ENCODE results near the gene KSR1. TPM values are rescaled to one million over a fixed set of nuclear protein-coding genes. Genes with fewer than 3 reads are reported as not detected.

Gene KSR1
- total and polyA plus RNA-seq, 10 of the 15 experiments (the other 5 are each of a cell fraction or from before 2014, with no cell fraction given) = 0.97 to 66.6 (median 22.9) TPM

DNA sequence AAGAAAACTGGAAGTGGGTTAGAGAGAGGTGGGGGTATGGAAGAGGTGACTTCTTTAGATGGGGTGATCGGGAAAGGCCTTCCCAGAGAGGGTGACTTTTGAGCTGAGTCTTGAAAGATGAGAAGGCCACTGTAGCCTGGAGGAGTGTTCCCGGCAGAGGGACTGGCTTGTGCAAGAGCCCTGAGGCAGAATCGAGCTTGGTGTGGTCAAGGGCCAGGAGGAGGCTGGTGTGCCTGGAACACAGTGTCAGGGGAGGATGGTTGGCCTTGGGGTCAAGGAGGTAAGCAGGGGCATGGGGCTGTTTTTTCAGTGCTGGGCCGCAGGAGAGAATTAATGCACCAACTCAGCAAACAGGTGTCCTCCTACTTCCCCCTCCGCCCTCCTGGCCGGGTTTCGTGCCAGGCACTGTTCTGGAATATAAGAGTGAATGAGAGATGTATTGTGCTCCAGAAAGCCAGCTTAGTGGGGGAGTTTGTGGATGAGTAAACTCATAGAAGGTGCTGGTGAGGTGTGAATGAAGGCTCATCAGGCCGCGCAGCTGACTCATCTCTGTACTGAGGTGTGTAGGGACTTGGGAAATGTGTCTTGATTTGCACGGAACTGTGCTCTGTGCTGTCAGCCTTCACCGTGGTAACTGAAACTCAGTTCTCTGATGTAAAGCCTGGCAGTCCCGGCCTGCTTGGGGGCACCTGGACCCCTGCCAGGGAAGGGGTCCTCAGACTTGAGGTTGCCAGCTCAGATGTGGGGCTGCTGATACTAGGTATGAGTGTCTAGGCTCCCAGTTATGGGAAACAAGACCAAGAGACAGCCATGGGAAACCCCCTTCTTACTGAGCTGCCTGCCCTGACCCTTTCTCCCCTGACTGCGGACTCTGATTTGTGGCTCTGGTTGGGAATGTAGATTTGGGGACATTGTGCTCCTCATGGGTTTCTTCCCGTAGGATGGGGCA, 15.3 kb downstream of the KSR1 start:
- POLR2A ChIA-PET = interaction anchor here (0.6 to 10.0 kb wide), 8 partner anchors 10 to 107 kb away, joined by 3 to 143 read pairs (median 8); partner anchors contain the start of gene KSR1
- ATAC-seq (peak; percentile 69), FAIRE-seq (peak; percentile 89), DNase-seq (ENCODE audit: low read depth, low spot score) (peak; percentile 97)
- H3K27ac ChIP-seq (ENCODE audit: control insufficient read depth, insufficient read depth) = peak overlapping the region; percentile 98
- peak overlapping the region; percentile 73 for H3K4me2 ChIP-seq (ENCODE audit: control insufficient read depth, insufficient read depth)
- no peaks in the 10 kb centered on the region for H3K9me3 ChIP-seq (replicated peaks; ENCODE audit: control insufficient read depth, insufficient read depth, low read length)
- in situ Hi-C loops (cut with MboI) = loop anchor here (5.0 to 25.0 kb wide), 2 partner anchors 71 to 1266 kb away; partner anchors contain the start of genes NEK8, TLCD1 and TRAF4
- RAD21 ChIA-PET (ENCODE audit: unreplicated experiment) = interaction anchor here (0.9 to 12.5 kb wide), 15 partner anchors 9 to 334 kb away, joined by 3 to 229 read pairs (median 10); partner anchors contain the start of gene KSR1
- CTCF ChIA-PET = interaction anchor here (0.8 to 7.3 kb wide), 9 partner anchors 10 to 129 kb away, joined by 3 to 69 read pairs (median 5); partner anchors contain the start of gene KSR1
- SMC1A ChIA-PET (ENCODE audit: uncharacterized antibody, unreplicated experiment) = interaction anchor here (0.8 to 13.6 kb wide), 14 partner anchors 11 to 253 kb away, joined by 3 to 228 read pairs (median 4); partner anchors contain the start of gene KSR1
- WGBS (ENCODE audit: insufficient coverage, insufficient replicate concordance, low lambda C conversion rate, missing lambda C conversion rate) = 2% methylated on average over 14 of the region's 14 CpGs
- peaks cover 86% of the 10 kb centered on the region for H3K4me1 ChIP-seq (ENCODE audit: control insufficient read depth, insufficient read depth, low read length)
- intact Hi-C loops (cut with micrococcal nuclease; ENCODE audit: unreplicated experiment) = loop anchor here (1.0 to 2.0 kb wide), 5 partner anchors 13 to 73 kb away; no protein-coding TSS in a partner anchor
- H3K4me3 ChIP-seq = no peak overlapping the region; the same call in 1 of the 2 replicates
- H3K9ac ChIP-seq (ENCODE audit: control insufficient read depth, insufficient read depth, low read length) = peak overlapping the region; percentile 61
- H3K27me3 ChIP-seq (replicated peaks in 1 of 2; ENCODE audit: control insufficient read depth in 2 of 2, insufficient read depth in 2 of 2, low read length in 1 of 2) = no peaks in the 10 kb centered on the region
- no peaks in the 10 kb centered on the region for H3K36me3 ChIP-seq (ENCODE audit: control insufficient read depth in 2 of 2, insufficient read depth in 2 of 2, low read length in 1 of 2)
- H2AFZ ChIP-seq (ENCODE audit: control insufficient read depth, low read depth, low read length) = no peak overlapping the region; the same call in 1 of the 2 replicates
- no peaks in the 10 kb centered on the region for H4K20me1 ChIP-seq (ENCODE audit: control insufficient read depth, insufficient read depth)
- H3K79me2 ChIP-seq (ENCODE audit: control insufficient read depth, insufficient read depth, low read length) = peaks cover 84% of the 10 kb centered on the region
- TSS peak; percentile 86 for BruUV-seq (replicated peaks)
- no peak for TF ChIP-seq BRCA1 (IDR thresholded peaks at IDR 0.05; ENCODE audit: low read depth, low read length)
- no peak for TF ChIP-seq RAD51 (IDR thresholded peaks at IDR 0.05)
- TF ChIP-seq, protein P1, sequence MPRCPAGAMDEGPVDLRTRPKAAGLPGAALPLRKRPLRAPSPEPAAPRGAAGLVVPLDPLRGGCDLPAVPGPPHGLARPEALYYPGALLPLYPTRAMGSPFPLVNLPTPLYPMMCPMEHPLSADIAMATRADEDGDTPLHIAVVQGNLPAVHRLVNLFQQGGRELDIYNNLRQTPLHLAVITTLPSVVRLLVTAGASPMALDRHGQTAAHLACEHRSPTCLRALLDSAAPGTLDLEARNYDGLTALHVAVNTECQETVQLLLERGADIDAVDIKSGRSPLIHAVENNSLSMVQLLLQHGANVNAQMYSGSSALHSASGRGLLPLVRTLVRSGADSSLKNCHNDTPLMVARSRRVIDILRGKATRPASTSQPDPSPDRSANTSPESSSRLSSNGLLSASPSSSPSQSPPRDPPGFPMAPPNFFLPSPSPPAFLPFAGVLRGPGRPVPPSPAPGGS (IDR thresholded peaks at IDR 0.05; ENCODE audit: borderline replicate concordance, insufficient read depth, low read depth, low read length, poor library complexity, severe bottlenecking) = peak; percentile 90
- TF ChIP-seq DPF2 (IDR thresholded peaks at IDR 0.05) = peak; percentile 100
- no peak for TF ChIP-seq FOXK2 (IDR thresholded peaks at IDR 0.05)
- no peak for TF ChIP-seq KLF5 (IDR thresholded peaks at IDR 0.05; ENCODE audit: partially characterized antibody)
- TF ChIP-seq ZNF274 (IDR thresholded peaks at IDR 0.05; ENCODE audit: insufficient read depth, insufficient read length) = no peak
- TF ChIP-seq YY1 (IDR thresholded peaks at IDR 0.05; ENCODE audit: low read depth, low read length) = peak; percentile 30; the same call in 1 of the 2 replicates
- peak; percentile 89 for TF ChIP-seq RELA (IDR thresholded peaks at IDR 0.05; ENCODE audit: borderline replicate concordance, partially characterized antibody)
- TF ChIP-seq ZSCAN29 (IDR thresholded peaks at IDR 0.05) = no peak
- TF ChIP-seq, protein P2, sequence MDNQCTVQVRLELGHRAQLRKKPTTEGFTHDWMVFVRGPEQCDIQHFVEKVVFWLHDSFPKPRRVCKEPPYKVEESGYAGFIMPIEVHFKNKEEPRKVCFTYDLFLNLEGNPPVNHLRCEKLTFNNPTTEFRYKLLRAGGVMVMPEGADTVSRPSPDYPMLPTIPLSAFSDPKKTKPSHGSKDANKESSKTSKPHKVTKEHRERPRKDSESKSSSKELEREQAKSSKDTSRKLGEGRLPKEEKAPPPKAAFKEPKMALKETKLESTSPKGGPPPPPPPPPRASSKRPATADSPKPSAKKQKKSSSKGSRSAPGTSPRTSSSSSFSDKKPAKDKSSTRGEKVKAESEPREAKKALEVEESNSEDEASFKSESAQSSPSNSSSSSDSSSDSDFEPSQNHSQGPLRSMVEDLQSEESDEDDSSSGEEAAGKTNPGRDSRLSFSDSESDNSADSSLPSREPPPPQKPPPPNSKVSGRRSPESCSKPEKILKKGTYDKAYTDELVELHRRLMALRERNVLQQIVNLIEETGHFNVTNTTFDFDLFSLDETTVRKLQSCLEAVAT (IDR thresholded peaks at IDR 0.05) = peak; percentile 75
- peak; percentile 94 for TF ChIP-seq NR2F1 (conservative IDR thresholded peaks at IDR 0.05)
- TF ChIP-seq MTA2 (IDR thresholded peaks at IDR 0.05; ENCODE audit: low read depth) = peak; percentile 98
- TF ChIP-seq, protein P3, sequence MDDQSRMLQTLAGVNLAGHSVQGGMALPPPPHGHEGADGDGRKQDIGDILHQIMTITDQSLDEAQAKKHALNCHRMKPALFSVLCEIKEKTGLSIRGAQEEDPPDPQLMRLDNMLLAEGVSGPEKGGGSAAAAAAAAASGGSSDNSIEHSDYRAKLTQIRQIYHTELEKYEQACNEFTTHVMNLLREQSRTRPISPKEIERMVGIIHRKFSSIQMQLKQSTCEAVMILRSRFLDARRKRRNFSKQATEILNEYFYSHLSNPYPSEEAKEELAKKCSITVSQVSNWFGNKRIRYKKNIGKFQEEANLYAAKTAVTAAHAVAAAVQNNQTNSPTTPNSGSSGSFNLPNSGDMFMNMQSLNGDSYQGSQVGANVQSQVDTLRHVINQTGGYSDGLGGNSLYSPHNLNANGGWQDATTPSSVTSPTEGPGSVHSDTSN (IDR thresholded peaks at IDR 0.05; ENCODE audit: insufficient replicate concordance, low read depth, low read length) = peak; percentile 78
- TF ChIP-seq, protein P4, sequence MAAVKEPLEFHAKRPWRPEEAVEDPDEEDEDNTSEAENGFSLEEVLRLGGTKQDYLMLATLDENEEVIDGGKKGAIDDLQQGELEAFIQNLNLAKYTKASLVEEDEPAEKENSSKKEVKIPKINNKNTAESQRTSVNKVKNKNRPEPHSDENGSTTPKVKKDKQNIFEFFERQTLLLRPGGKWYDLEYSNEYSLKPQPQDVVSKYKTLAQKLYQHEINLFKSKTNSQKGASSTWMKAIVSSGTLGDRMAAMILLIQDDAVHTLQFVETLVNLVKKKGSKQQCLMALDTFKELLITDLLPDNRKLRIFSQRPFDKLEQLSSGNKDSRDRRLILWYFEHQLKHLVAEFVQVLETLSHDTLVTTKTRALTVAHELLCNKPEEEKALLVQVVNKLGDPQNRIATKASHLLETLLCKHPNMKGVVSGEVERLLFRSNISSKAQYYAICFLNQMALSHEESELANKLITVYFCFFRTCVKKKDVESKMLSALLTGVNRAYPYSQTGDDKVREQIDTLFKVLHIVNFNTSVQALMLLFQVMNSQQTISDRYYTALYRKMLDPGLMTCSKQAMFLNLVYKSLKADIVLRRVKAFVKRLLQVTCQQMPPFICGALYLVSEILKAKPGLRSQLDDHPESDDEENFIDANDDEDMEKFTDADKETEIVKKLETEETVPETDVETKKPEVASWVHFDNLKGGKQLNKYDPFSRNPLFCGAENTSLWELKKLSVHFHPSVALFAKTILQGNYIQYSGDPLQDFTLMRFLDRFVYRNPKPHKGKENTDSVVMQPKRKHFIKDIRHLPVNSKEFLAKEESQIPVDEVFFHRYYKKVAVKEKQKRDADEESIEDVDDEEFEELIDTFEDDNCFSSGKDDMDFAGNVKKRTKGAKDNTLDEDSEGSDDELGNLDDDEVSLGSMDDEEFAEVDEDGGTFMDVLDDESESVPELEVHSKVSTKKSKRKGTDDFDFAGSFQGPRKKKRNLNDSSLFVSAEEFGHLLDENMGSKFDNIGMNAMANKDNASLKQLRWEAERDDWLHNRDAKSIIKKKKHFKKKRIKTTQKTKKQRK (IDR thresholded peaks at IDR 0.05; ENCODE audit: low read depth, low read length) = no peak

Data from GM12878 (cell line).